Activated CD4-positive, CD25-positive, alpha-beta regulatory T cell treated with anti-CD3 and anti-CD28 coated beads, Interleukin-2, amount 50 U/mL, for 16 hours (primary cell): Measurements from ENCODE around the gene MMP27.

Source experiments
- DNase-seq: peaks from one replicate; pipeline ENCODE4 v3.0.0-alpha.2; 2020; ENCODE audit warnings: low read depth, low spot score

Gene MMP27

GRCh38 chr11:102703826-102704493 lies 1.6 kb downstream of the MMP27 start:
- DNase-seq: no peak

GRCh38 chr11:102695201-102695600 lies 10.4 kb downstream of the MMP27 start:
- DNase-seq: no peak

- DNase-seq: no peak
Measured at GRCh38 chr11:102685754-102686153, 19.8 kb downstream of the MMP27 start.

GRCh38 chr11:102685338-102685737 lies 20.2 kb downstream of the MMP27 start:
- no peak for DNase-seq

GRCh38 chr11:102683277-102683676 lies 22.3 kb downstream of the MMP27 start:
- no peak for DNase-seq

- DNase-seq: no peak
Measured at GRCh38 chr11:102680945-102681344, 24.6 kb downstream of the MMP27 start.

GRCh38 chr11:102678022-102678421 lies 27.5 kb downstream of the MMP27 start:
- no peak for DNase-seq

- DNase-seq: no peak
Measured at GRCh38 chr11:102676084-102676483, 29.5 kb downstream of the MMP27 start.

GRCh38 chr11:102669664-102670063 lies 35.9 kb downstream of the MMP27 start:
- no peak for DNase-seq

- DNase-seq: no peak
Measured at GRCh38 chr11:102666331-102666957, 39.1 kb downstream of the MMP27 start.

GRCh38 chr11:102664001-102664752 lies 41.4 kb downstream of the MMP27 start:
- no peak for DNase-seq

GRCh38 chr11:102662607-102663006 lies 43.0 kb downstream of the MMP27 start:
- no peak for DNase-seq

- DNase-seq: no peak
Measured at GRCh38 chr11:102661040-102661439, 44.5 kb downstream of the MMP27 start.

- DNase-seq: no peak
Measured at GRCh38 chr11:102656528-102656927, 49.0 kb downstream of the MMP27 start.

GRCh38 chr11:102655547-102655946 lies 50.0 kb downstream of the MMP27 start:
- no peak for DNase-seq

GRCh38 chr11:102654761-102655160 lies 50.8 kb downstream of the MMP27 start:
- DNase-seq: no peak

- no peak for DNase-seq
Measured at GRCh38 chr11:102653744-102654291, 51.8 kb downstream of the MMP27 start.

- no peak for DNase-seq
Measured at GRCh38 chr11:102647430-102647829, 58.1 kb downstream of the MMP27 start.

GRCh38 chr11:102643941-102644340 lies 61.6 kb downstream of the MMP27 start:
- no peak for DNase-seq
